ENCODE measurements around the gene KCNH2.

GRCh38 chr7:150935149-150935548 lies 43.0 kb downstream of the KCNH2 start:
- no peak for TF ChIP-seq SCRT1 (tag by site-specific recombination; IDR thresholded peaks at IDR 0.05; ENCODE audit: borderline replicate concordance)
- TF ChIP-seq ZNF274 (IDR thresholded peaks at IDR 0.05; ENCODE audit: low read length), result no peak
- TF ChIP-seq ZNF274 (tag by site-specific recombination; IDR thresholded peaks at IDR 0.05; ENCODE audit: borderline replicate concordance), result no peak
- TF ChIP-seq CTCF (tag by site-specific recombination; IDR thresholded peaks at IDR 0.05), result no peak
- no peak for TF ChIP-seq ZNF362 (tag by site-specific recombination; IDR thresholded peaks at IDR 0.05)
- no peak for TF ChIP-seq PATZ1 (tag by site-specific recombination; IDR thresholded peaks at IDR 0.05)
- TF ChIP-seq PBX3 (CRISPR knock-in tag; IDR thresholded peaks at IDR 0.05), result no peak
- TF ChIP-seq GLI4 (tag by site-specific recombination; IDR thresholded peaks at IDR 0.05), result no peak

All from HEK293 (cell line).